Choroid plexus epithelial cell (primary cell): ENCODE data around the gene NR3C1.

Source experiments
- DNase-seq: peaks from one replicate; pipeline ENCODE4 v3.0.0-alpha.2; 2010; ENCODE audit warnings: low read depth
- H3K4me3 ChIP-seq: 2 replicates; pipeline ENCODE4 v1.5.1; 2011; ENCODE audit warnings: low read depth, mild to moderate bottlenecking, control low read depth, low read length, moderate library complexity
- CTCF ChIP-seq: conservative IDR thresholded peaks from 2 replicates; pipeline ENCODE4 v1.5.1; 2011; ENCODE audit warnings: low read depth, mild to moderate bottlenecking, control low read depth, inconsistent platforms, low read length, moderate library complexity

Gene NR3C1

GRCh38 chr5:143413958-143414669, 10.6 kb upstream of the NR3C1 start:
- H3K4me3 ChIP-seq = no peak overlapping the region
- no peak for DNase-seq
- TF ChIP-seq CTCF = no peak

- DNase-seq = no peak
- TF ChIP-seq CTCF = no peak
- H3K4me3 ChIP-seq = no peak overlapping the region
Observed at GRCh38 chr5:143412661-143413342, 9.3 kb upstream of the NR3C1 start.

DNA sequence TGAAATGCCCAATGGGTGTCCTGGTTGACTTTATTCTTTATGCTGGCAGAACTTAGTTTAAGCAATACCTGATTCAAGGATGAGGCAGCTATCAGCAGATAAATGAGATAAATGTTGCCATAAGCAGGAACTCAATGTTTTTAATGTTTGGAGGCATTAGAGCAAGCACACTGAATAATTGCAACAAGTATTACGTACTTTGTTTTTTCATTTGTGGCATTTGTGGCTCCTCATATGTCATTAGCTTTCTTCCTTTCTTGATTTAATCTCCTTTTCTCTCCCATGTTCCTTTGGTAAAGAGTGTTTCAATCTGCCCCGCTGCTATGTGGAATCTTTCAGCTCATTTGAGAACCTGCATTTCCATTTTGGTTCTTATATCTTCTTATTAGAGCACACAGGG, 6.4 kb upstream of the NR3C1 start:
- DNase-seq = no peak
- no peak for TF ChIP-seq CTCF
- H3K4me3 ChIP-seq = no peak overlapping the region

DNA sequence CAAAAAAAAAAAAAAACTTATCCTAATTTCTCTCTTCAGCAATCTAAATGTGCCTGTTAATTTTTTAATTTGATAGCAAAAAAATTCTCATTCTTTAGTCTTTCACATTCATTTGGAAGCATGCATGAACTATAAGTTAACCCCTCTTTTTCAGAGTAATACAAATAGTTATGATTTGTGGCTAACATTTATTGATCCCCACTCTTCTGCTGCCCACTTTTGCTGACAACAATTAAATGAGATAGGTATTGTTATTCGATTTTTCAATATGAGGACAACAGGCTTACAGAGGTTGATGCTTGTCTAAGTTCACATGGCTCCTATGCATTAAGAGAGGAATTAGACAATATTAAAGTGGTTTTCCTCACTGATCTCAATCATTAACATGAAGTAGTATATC, 2.9 kb upstream of the NR3C1 start:
- no peak for DNase-seq
- no peak overlapping the region for H3K4me3 ChIP-seq
- TF ChIP-seq CTCF = no peak

- H3K4me3 ChIP-seq = peak overlapping the region; percentile 87
- DNase-seq = no peak
- no peak for TF ChIP-seq CTCF
Observed at GRCh38 chr5:143405849-143406098, 2.3 kb upstream of the NR3C1 start.

DNA sequence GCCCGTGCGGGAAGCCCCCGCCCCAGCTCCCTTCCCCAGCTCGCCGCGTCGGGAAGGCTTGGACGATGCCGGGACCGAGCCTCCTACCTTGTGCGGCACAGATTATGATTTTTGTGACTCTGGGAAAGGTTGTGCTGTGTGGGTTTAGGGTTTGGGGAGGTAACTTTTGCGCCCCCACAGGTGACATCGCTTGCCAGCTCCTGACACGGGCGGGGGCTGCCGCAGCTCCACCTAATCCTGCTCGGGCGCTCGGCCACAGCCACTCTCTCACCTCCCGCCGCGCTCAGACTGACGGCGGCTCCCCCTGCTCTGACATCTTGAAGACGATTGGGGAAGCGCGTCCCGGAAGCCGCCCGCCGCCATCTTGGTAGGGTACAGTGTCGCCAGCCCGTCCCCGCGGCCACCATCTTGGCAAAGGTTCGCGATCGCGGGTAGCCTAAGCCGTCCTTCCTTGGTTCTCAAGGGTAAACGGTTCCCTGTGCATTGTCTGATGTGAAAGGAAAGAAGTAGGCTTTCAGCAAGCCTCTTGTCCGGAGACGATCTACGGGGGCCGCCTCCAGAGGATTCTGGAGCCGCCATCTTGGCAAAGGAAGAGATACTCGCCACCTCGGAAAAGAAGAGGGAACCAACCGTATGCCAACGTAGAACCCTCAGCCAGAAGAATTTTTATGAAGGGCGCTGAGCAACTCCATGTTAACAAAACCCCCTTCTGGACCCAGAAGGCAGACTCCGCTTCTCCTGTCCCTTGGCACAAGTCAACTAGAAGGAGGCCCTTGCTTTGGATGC, 1.8 kb upstream of the NR3C1 start:
- peak; percentile 91 for DNase-seq

More for the DNA sequence above, 1.8 kb upstream of the NR3C1 start:
- TF ChIP-seq CTCF = no peak
- peak overlapping the region; percentile 87 for H3K4me3 ChIP-seq
